Urinary bladder (tissue), 4 donors: ENCODE data around the gene FYN. TPM values are rescaled to one million over a fixed set of nuclear protein-coding genes. Genes with fewer than 3 reads are reported as not detected.
"Not testable (repeated sequence)": the region's sequence is repeated elsewhere in the genome, so short reads cannot be mapped to it uniquely, and the experiment has no call there.

Experiments
- DNase-seq: peaks from one replicate; pipeline ENCODE4 v3.0.0-alpha.2; 2015; ENCODE audit errors: extremely low spot score
- H3K27ac ChIP-seq: one replicate; pipeline ENCODE4 v1.5.1; 2013; ENCODE audit warnings: low read depth, mild to moderate bottlenecking, moderate library complexity
- H3K36me3 ChIP-seq: one replicate; pipeline ENCODE4 v1.6.1; 2013; ENCODE audit warnings: mild to moderate bottlenecking, moderate library complexity; ENCODE audit not compliant: insufficient read depth
- H3K4me1 ChIP-seq: one replicate; pipeline ENCODE4 v1.6.1; 2013; ENCODE audit warnings: mild to moderate bottlenecking, moderate library complexity; ENCODE audit not compliant: insufficient read depth
- H3K4me3 ChIP-seq: one replicate; pipeline ENCODE4 v1.5.1; 2013; ENCODE audit warnings: low read depth, low read length
- WGBS: extraction: QIAGEN DNeasy Blood & Tissue Kit; methylation state at CpG from one replicate; pipeline ENCODE4 v1.1.7; 2013; 5-methylcytosine and 5-hydroxymethylcytosine counted together
- polyA plus RNA-seq: library from polyadenylated mRNA; stranded (reverse); fragments of 200-250 nt; gene quantifications from one replicate; pipeline ENCODE4 v1.2.3, GENCODE V29; 2013
- total RNA-seq: library from RNA; depleted of rRNA; stranded (reverse); fragments of >200 nt; gene quantifications from one replicate; pipeline ENCODE4 v1.2.3, GENCODE V29; 2014
- donor health status: healthy with polysubstance abuse.
- donor health status: healthy.

Gene FYN
- 201 TPM for total RNA-seq
- polyA plus RNA-seq = 91.5 TPM

- H3K4me1 ChIP-seq = peaks cover 3% of the 10 kb centered on the region
- peak within 1 kb of the TSS; percentile 93 for H3K27ac ChIP-seq
- peak; percentile 91 for DNase-seq
- peak within 1 kb of the TSS; percentile 99 for H3K4me3 ChIP-seq
- H3K36me3 ChIP-seq = no peaks in the 10 kb centered on the region
- under 1% methylated on average over 75 of the region's 75 CpGs for WGBS
Observed at GRCh38 chr6:111873178-111874024, at the start of gene FYN. FYN (minus strand) TSS chr6:111873452; CDS start chr6:111720051, 153,401 bp downstream.

GRCh38 chr6:111922454-111923297 is 49.4 kb upstream of the FYN start:
- H3K4me1 ChIP-seq = no peaks in the 10 kb centered on the region
- DNase-seq = no peak
- no peaks in the 10 kb centered on the region for H3K36me3 ChIP-seq
- H3K4me3 ChIP-seq = no peak overlapping the region
- no peak overlapping the region for H3K27ac ChIP-seq

- H3K36me3 ChIP-seq = no peaks in the 10 kb centered on the region
- no peaks in the 10 kb centered on the region for H3K4me1 ChIP-seq
- 95% methylated on average over 1 of the region's 1 CpG for WGBS
- H3K4me3 ChIP-seq = no peak overlapping the region
- DNase-seq = no peak
- H3K27ac ChIP-seq = no peak overlapping the region
Observed at GRCh38 chr6:111921103-111921502, 47.9 kb upstream of the FYN start.

GRCh38 chr6:111920578-111920977 is 47.3 kb upstream of the FYN start:
- Histone ChIP-seq H3K36me3 (no peaks in the 10 kb centered on the region), H3K27ac (no peak overlapping the region), H3K4me3 (no peak overlapping the region), H3K4me1 (no peaks in the 10 kb centered on the region)
- no peak for DNase-seq
- WGBS = 86% methylated on average over 7 of the region's 7 CpGs

GRCh38 chr6:111918825-111919224 is 45.6 kb upstream of the FYN start:
- WGBS = 48% methylated on average over 5 of the region's 5 CpGs

GRCh38 chr6:111916747-111917146 is 43.5 kb upstream of the FYN start:
- Histone ChIP-seq H3K4me3 (no peak overlapping the region), H3K36me3 (no peaks in the 10 kb centered on the region), H3K4me1 (no peaks in the 10 kb centered on the region), H3K27ac (no peak overlapping the region)
- no peak for DNase-seq

More at GRCh38 chr6:111918825-111919224, 45.6 kb upstream of the FYN start:
- H3K4me1 ChIP-seq = no peaks in the 10 kb centered on the region
- no peak for DNase-seq
- no peaks in the 10 kb centered on the region for H3K36me3 ChIP-seq
- no peak overlapping the region for H3K4me3 ChIP-seq
- no peak overlapping the region for H3K27ac ChIP-seq

DNA sequence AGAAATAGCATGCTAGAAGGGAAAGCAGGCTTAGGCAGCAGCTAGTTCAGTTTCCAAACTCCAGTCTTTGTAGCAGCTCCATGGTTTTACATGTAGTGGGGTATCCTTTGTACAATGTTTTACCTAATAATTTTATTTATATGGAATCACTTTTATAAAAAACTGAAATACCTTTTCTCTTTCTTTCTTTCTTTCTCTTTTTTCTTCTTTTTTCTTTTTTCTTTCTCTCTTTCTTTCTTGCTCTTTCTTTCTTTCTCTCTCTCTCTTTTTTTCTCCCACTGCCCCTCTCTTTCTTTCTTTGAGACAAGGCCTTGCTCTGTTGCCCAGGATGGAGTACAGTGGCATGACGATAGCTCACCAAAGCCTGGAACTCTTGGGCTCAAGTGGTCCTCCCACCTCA is 41.4 kb upstream of the FYN start:
- H3K4me1 ChIP-seq = no peaks in the 10 kb centered on the region
- no peak overlapping the region for H3K27ac ChIP-seq
- WGBS = 95% methylated on average over 1 of the region's 1 CpG
- DNase-seq = no peak
- no peak overlapping the region for H3K4me3 ChIP-seq
- H3K36me3 ChIP-seq = no peaks in the 10 kb centered on the region

DNA sequence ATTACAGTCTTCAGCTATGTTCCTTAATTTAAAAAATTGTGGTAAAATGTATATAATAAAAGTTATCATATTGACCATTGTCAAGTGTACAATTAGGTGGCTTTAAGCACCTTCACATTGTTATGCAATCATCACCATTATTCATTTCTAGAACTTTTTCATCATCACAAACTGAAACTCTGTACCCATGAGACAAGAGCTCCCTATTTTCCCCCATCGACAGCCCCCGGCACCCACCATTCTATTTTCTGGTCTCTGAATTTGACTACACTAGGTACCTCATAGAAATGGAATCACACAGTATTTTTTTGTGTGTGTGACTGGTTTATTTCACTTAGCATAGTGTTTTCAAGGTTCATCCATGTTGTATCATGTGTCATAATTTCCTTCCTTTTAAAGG is 39.7 kb upstream of the FYN start:
- 93% methylated on average over 2 of the region's 2 CpGs for WGBS
- no peaks in the 10 kb centered on the region for H3K36me3 ChIP-seq
- H3K4me3 ChIP-seq = no peak overlapping the region
- no peak for DNase-seq
- H3K4me1 ChIP-seq = no peaks in the 10 kb centered on the region
- no peak overlapping the region for H3K27ac ChIP-seq

DNA sequence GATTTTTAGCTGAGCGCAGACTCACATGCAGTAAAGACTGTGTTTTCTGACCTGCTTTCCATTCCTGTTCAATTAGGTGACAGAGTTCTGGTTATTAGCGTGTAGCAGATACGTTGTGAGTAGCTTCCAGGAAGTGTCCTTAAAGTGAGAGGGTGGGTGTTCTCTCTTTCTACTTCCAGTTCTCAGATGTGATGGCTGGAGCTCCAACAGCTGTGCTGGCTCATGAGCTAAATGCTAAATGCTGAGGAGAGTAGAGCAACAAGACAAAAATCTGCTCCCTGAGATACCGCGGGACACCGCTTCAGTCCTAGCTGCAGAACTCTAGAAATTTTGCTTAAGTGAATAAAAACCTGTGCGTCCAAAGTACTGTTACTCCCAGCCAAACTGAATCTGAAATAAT is 38.2 kb upstream of the FYN start:
- Histone ChIP-seq H3K27ac (no peak overlapping the region), H3K36me3 (no peaks in the 10 kb centered on the region), H3K4me1 (no peaks in the 10 kb centered on the region), H3K4me3 (no peak overlapping the region)
- WGBS = 57% methylated on average over 7 of the region's 7 CpGs
- DNase-seq = no peak

- Histone ChIP-seq H3K4me1 (no peaks in the 10 kb centered on the region), H3K36me3 (no peaks in the 10 kb centered on the region), H3K27ac (no peak overlapping the region), H3K4me3 (no peak overlapping the region)
- 91% methylated on average over 3 of the region's 3 CpGs for WGBS
- DNase-seq = no peak
Observed at GRCh38 chr6:111909238-111909637, 36.0 kb upstream of the FYN start.

DNA sequence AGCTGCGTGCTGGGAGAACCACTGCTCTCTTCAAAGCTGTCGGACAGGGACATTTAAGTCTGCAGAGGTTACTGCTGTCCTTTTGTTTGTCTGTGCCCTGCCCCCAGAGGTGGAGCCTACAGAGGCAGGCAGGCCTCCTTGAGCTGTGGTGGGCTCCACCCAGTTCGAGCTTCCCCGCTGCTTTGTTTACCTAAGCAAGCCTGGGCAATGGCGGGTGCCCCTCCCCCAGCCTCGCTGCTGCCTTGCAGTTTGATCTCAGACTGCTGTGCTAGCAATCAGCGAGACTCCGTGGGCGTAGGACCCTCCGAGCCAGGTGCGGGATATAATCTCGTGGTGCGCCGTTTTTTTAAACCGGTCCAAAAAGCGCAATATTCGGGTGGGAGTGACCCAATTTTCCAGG is 35.1 kb upstream of the FYN start:
- not testable (repeated sequence) for DNase-seq, H3K4me1 ChIP-seq, H3K27ac ChIP-seq, H3K4me3 ChIP-seq, H3K36me3 ChIP-seq
- WGBS = 69% methylated on average over 15 of the region's 17 CpGs

GRCh38 chr6:111900735-111901134 is 27.5 kb upstream of the FYN start:
- no peak overlapping the region for H3K4me3 ChIP-seq
- H3K4me1 ChIP-seq = no peaks in the 10 kb centered on the region
- no peaks in the 10 kb centered on the region for H3K36me3 ChIP-seq
- WGBS = 92% methylated on average over 5 of the region's 5 CpGs
- no peak for DNase-seq
- H3K27ac ChIP-seq = no peak overlapping the region

GRCh38 chr6:111899531-111899930 is 26.3 kb upstream of the FYN start:
- DNase-seq = no peak
- Histone ChIP-seq H3K4me1 (no peaks in the 10 kb centered on the region), H3K27ac (no peak overlapping the region), H3K4me3 (no peak overlapping the region), H3K36me3 (no peaks in the 10 kb centered on the region)
- WGBS = 56% methylated on average over 3 of the region's 3 CpGs

DNA sequence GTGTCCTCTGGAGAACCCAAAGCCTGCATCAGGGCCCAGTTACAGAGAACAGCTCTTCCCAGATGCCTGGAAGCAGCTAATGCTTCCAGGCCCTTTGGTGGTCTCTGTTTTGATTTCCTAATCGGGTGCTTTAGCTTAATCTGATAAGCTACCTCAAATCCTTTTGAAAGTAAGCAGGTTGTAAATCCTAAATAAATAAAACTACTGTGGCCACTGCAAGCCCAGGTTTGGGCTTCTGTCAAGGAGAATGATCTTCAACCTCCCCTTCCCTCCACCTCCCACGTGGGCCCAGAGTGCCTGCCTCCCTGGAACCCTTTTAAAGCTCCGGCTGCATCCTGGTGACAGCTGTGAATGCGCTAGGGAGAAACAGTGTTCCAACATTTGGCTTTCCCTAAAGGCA is 25.2 kb upstream of the FYN start:
- no peak for DNase-seq
- 67% methylated on average over 4 of the region's 4 CpGs for WGBS
- H3K36me3 ChIP-seq = no peaks in the 10 kb centered on the region
- no peak overlapping the region for H3K27ac ChIP-seq
- no peaks in the 10 kb centered on the region for H3K4me1 ChIP-seq
- no peak overlapping the region for H3K4me3 ChIP-seq
